Tibial artery (tissue), 4 donors: Measurements from ENCODE around the gene PVALB.

Experiments used
- DNase-seq, 2 donors: peaks; one replicate each; pipeline ENCODE4 v3.0.0-alpha.2; 2019
- H3K27ac ChIP-seq, 2 donors: fragments of 200-600 bp; sonication (generic) in 1 of 2; 1 replicate in 1 of 2; 2 replicates in 1 of 2; pipeline ENCODE4 v1.5.1; 2018 to 2019; ENCODE audit warnings: mild to moderate bottlenecking in 1 of 2
- H3K27me3 ChIP-seq, 2 donors: fragments of 200-600 bp; sonication (generic) in 1 of 2; one replicate each; pipeline versions ENCODE4 v1.5.1 to v1.6.0; 2016 to 2019
- H3K36me3 ChIP-seq, 3 donors: fragments of 200-600 bp; sonication (generic) in 2 of 3; one replicate each; pipeline ENCODE4 v1.5.1; 2016 to 2019; ENCODE audit warnings: mild to moderate bottlenecking in 2 of 3
- H3K4me1 ChIP-seq, 4 donors: fragments of 200-600 bp; sonication (generic) in 2 of 4; 1 replicate in 3 of 4; 2 replicates in 1 of 4; pipeline ENCODE4 v1.5.1; 2016 to 2019
- H3K4me3 ChIP-seq, 2 donors: fragments of 200-600 bp; sonication (generic) in 1 of 2; 1 replicate in 1 of 2; 2 replicates in 1 of 2; pipeline ENCODE4 v1.5.1; 2018 to 2019; ENCODE audit warnings: mild to moderate bottlenecking in 2 of 2
- H3K9me3 ChIP-seq, 3 donors: fragments of 200-600 bp; sonication (generic) in 1 of 3; one replicate each; pipeline ENCODE4 v1.5.1; 2016 to 2019
- intact Hi-C: fragments of 100-400 bp; cut with DNase I; formaldehyde crosslinking; loops from one replicate; pipeline ENCODE4 v1.15.0; 2023; ENCODE audit warnings: low total_unique reads
- TF ChIP-seq, protein P1 (sequence below), 2 experiments: fragments of 200-600 bp in 1 of 2; fragments of 450-650 bp in 1 of 2; IDR thresholded peaks; one replicate each; pipeline ENCODE4 v1.5.1; 2017 to 2019; ENCODE audit warnings: antibody characterized with exemption in 2 of 2, mild to moderate bottlenecking in 1 of 2, moderate library complexity in 1 of 2

Gene PVALB

DNA sequence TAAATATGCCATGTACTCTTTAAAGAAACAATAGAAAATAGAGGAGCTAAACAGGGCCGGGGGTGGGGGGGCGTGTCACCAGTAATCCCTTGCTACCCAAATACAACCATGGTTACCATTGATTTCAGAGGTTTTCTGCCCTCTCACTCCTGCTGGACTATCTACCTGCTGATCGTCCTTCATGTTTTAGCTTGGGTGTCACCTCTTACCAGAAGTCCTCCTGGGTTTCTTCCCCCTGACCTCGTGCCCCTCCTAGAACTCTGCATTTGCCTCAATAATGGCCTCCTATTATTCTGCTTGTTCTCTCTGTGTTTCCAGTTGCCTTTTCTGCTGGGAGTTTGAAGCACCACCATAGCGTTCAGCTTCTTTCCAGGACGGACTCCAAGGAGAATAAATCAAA, 9.4 kb upstream of the PVALB start:
- intact Hi-C loops = no loop called here
- TF ChIP-seq, protein P1, sequence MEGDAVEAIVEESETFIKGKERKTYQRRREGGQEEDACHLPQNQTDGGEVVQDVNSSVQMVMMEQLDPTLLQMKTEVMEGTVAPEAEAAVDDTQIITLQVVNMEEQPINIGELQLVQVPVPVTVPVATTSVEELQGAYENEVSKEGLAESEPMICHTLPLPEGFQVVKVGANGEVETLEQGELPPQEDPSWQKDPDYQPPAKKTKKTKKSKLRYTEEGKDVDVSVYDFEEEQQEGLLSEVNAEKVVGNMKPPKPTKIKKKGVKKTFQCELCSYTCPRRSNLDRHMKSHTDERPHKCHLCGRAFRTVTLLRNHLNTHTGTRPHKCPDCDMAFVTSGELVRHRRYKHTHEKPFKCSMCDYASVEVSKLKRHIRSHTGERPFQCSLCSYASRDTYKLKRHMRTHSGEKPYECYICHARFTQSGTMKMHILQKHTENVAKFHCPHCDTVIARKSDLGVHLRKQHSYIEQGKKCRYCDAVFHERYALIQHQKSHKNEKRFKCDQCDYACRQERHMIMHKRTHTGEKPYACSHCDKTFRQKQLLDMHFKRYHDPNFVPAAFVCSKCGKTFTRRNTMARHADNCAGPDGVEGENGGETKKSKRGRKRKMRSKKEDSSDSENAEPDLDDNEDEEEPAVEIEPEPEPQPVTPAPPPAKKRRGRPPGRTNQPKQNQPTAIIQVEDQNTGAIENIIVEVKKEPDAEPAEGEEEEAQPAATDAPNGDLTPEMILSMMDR (IDR thresholded peaks at IDR 0.05) = no peak
- Histone ChIP-seq H3K4me3 (no peak overlapping the region), H3K9me3 (no peaks in the 10 kb centered on the region), H3K4me1 (no peaks in the 10 kb centered on the region), H3K27me3 (peaks cover 0 to 43% of the 10 kb centered on the region in 2 donors), H3K27ac (no peak overlapping the region), H3K36me3 (no peaks in the 10 kb centered on the region)
- no peak for DNase-seq

DNA sequence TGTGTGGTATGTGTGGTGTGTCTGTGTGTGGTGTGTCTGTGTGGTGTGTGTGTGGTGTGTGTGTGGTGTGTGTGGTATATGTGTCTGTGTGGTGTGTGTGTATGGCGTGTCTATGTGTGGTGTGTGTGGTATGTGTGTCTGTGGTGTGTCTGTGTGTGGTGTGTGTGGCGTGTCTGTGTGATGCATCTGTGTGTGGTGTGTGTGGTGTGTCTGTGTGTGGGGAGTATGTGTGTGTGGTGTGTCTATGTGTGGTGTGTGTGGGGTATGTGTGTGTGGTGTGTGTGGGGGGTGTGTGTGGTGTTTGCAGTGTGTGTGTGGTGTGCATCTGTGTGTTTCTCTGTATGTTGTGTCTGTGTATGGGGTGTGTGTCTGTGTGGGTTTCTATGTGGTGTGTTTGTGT, 7.8 kb upstream of the PVALB start:
- Histone ChIP-seq H3K27me3 (peaks cover 0 to 59% of the 10 kb centered on the region in 2 donors), H3K9me3 (no peaks in the 10 kb centered on the region), H3K27ac (no peak overlapping the region), H3K4me1 (no peaks in the 10 kb centered on the region), H3K4me3 (no peak overlapping the region), H3K36me3 (no peaks in the 10 kb centered on the region)
- DNase-seq = no peak
- intact Hi-C loops = no loop called here
- TF ChIP-seq, protein P1 (IDR thresholded peaks at IDR 0.05) = no peak

DNA sequence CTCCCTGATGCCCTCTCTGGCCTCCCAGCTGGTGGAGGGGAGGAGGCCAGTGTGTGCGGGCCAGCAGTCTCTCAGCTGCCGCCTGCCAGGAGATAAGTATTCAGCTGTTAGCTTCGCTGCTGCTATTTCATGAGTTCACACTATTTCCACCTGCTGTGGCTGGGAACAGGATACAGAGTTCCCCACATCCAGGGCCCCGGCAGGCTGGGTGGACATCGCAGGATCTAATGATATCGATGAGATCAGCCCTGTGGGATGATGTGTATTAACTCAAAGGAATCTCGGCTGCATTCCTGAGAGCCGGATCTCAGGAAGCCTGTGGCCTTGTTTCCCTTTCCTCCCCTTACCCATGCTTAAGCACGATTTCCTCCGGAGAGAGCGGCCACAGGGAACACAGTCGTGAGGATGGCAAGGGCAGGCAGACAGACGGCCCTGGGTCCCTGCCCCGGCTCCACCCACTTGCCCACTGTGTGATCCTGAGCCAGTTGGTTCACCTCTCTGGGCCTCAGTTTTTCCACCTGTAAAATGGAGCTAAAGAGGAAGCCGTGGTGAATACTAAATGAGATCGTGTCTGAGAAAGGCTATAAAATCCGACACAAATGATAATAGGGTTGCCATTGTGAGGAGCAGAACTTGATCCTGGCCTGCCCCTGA, 6.5 kb upstream of the PVALB start:
- H3K4me1 ChIP-seq = no peaks in the 10 kb centered on the region
- no peaks in the 10 kb centered on the region for H3K36me3 ChIP-seq
- H3K4me3 ChIP-seq = no peak overlapping the region
- no peaks in the 10 kb centered on the region for H3K9me3 ChIP-seq
- intact Hi-C loops = no loop called here
- peaks cover 0 to 61% of the 10 kb centered on the region in 2 donors for H3K27me3 ChIP-seq
- TF ChIP-seq, protein P1 (IDR thresholded peaks at IDR 0.05) = no peak
- no peak overlapping the region for H3K27ac ChIP-seq
- DNase-seq = no peak

DNA sequence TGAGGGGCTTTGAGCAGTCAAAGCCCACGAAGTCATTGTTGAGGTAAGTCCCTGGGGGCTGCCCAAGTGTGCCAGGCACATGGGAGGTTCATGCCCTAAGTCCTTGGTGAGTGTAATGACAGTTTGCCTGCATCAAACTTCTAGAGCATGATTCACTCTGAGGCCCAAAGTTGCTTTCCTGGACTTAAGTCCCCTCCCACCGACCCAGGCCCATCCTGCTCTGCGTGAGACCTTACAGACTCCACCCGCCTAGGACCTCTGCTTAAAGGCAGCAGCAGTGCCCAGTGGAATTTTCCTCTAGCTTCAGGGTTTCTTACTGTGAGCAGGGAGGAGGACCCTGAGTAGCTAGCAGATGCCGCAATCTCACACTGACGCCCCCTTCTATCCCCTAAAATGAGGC, 5.7 kb upstream of the PVALB start:
- Histone ChIP-seq H3K36me3 (no peaks in the 10 kb centered on the region), H3K9me3 (no peaks in the 10 kb centered on the region), H3K27ac (no peak overlapping the region), H3K4me1 (no peaks in the 10 kb centered on the region), H3K27me3 (peaks cover 0 to 68% of the 10 kb centered on the region in 2 donors), H3K4me3 (no peak overlapping the region)
- intact Hi-C loops = no loop called here
- DNase-seq = no peak
- TF ChIP-seq, protein P1 (IDR thresholded peaks at IDR 0.05) = no peak

DNA sequence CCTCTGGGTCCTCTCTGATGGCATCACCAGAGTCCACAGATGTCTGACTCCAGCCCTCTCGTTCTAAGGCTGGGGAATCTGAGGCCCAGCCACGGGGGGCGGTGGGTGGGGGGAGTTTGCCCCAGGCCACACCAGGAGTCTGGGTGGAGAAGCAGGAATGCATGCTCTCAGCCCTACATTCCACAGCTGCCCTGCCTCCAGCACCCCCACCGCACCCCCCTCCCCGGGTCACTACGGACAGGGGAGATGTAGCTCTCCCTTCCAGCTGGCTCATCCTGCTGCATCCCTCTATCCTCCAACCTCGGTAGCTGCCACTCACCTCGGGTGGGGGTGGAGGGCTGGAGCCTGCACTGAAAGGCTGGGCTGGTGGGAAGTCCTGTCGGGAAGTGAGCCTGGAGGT, 2.3 kb upstream of the PVALB start:
- H3K27me3 ChIP-seq = peaks cover 0 to 92% of the 10 kb centered on the region in 2 donors
- no peak overlapping the region for H3K4me3 ChIP-seq
- H3K9me3 ChIP-seq = no peaks in the 10 kb centered on the region
- peaks cover 0 to 12% (median 12%) of the 10 kb centered on the region in 4 donors for H3K4me1 ChIP-seq
- no peak overlapping the region for H3K27ac ChIP-seq
- H3K36me3 ChIP-seq = no peaks in the 10 kb centered on the region
- TF ChIP-seq, protein P1 (IDR thresholded peaks at IDR 0.05) = no peak
- no peak for DNase-seq
- intact Hi-C loops = no loop called here
